SK-N-SH (cell line): Measurements from ENCODE around the gene SMYD3. TPM values are rescaled to one million over a fixed set of nuclear protein-coding genes. Genes with fewer than 3 reads are reported as not detected.

Source experiments
- CTCF ChIA-PET: fragments of 300-600, 350-600 bp; formaldehyde crosslinking; extraction: SDS; loops from one replicate; lab custom pipeline; 2021; lab: Yijun Ruan, JAX
- POLR2A ChIA-PET: fragments of 350-600 bp; sonication (Branson Sonifier 250); formaldehyde crosslinking; extraction: SDS; loops from one replicate; lab custom pipeline; 2020; ENCODE audit warnings: antibody characterized with exemption, inconsistent platforms; lab: Yijun Ruan, JAX
- DNase-seq: peaks from one replicate; pipeline ENCODE4 v3.0.0; 2012
- H2AFZ ChIP-seq: fragments of 200-600 bp; sonication (generic); 2 replicates; pipeline ENCODE4 v1.8.1; 2016; ENCODE audit warnings: antibody characterized with exemption, mild to moderate bottlenecking, low read depth
- H3F3A ChIP-seq: fragments of 200-600 bp; sonication (generic); replicated peaks from 2 replicates; pipeline ENCODE3; 2016; ENCODE audit warnings: antibody characterized with exemption, mild to moderate bottlenecking; ENCODE audit not compliant: insufficient read depth
- H3K27ac ChIP-seq, 2 experiments: fragments of 200-500 bp in 1 of 2; fragments of 200-600 bp in 1 of 2; sonication (Bioruptor generic) in 1 of 2; sonication (generic), shearing (Covaris generic) in 1 of 2; 2 replicates each; pipeline versions ENCODE4 v1.5.1 to v1.6.1; 2014 to 2016; ENCODE audit warnings: low read depth in 2 of 2, inconsistent platforms in 1 of 2, low read length in 1 of 2, mild to moderate bottlenecking in 1 of 2, mixed read lengths in 1 of 2
- H3K27me3 ChIP-seq: fragments of 200-600 bp; sonication (generic), shearing (Covaris generic); 2 replicates; pipeline ENCODE4 v1.6.1; 2016; ENCODE audit warnings: mixed run types; ENCODE audit not compliant: insufficient read depth
- H3K36me3 ChIP-seq, 2 experiments: fragments of 200-500 bp in 1 of 2; fragments of 200-600 bp in 1 of 2; sonication (Bioruptor generic) in 1 of 2; sonication (generic) in 1 of 2; replicated peaks in 1 of 2; 2 replicates each; pipeline versions ENCODE3 to v1.5.1; 2014 to 2016; ENCODE audit warnings: low read length in 1 of 2, mild to moderate bottlenecking in 1 of 2; ENCODE audit not compliant: insufficient read depth in 2 of 2, control insufficient read depth in 1 of 2
- H3K4me1 ChIP-seq, 2 experiments: fragments of 200-500 bp in 1 of 2; fragments of 200-600 bp in 1 of 2; sonication (Bioruptor generic) in 1 of 2; sonication (generic), shearing (Covaris generic) in 1 of 2; 2 replicates each; pipeline versions ENCODE4 v1.5.1 to v1.6.1; 2014 to 2016; ENCODE audit warnings: low read depth in 1 of 2, low read length in 1 of 2, mixed run types in 1 of 2; ENCODE audit not compliant: insufficient read depth in 2 of 2, control insufficient read depth in 1 of 2
- H3K4me2 ChIP-seq: fragments of 200-600 bp; sonication (generic), shearing (Covaris generic); 2 replicates; pipeline ENCODE4 v1.6.1; 2017; ENCODE audit warnings: mixed run types
- H3K4me3 ChIP-seq, 2 experiments: fragments of 200-500 bp in 1 of 2; fragments of 200-600 bp in 1 of 2; sonication (Bioruptor generic) in 1 of 2; sonication (generic), shearing (Covaris generic) in 1 of 2; 2 replicates each; pipeline versions ENCODE4 v1.5.1 to v1.8.1; 2014 to 2016; ENCODE audit warnings: low read depth in 2 of 2, inconsistent platforms in 1 of 2, low read length in 1 of 2, mild to moderate bottlenecking in 1 of 2, mixed read lengths in 1 of 2, moderate library complexity in 1 of 2
- H3K79me2 ChIP-seq: fragments of 200-600 bp; sonication (generic); 2 replicates; pipeline ENCODE4 v1.8.1; 2017; ENCODE audit warnings: mild to moderate bottlenecking; ENCODE audit not compliant: insufficient read depth
- H3K9ac ChIP-seq: fragments of 200-600 bp; sonication (generic); 2 replicates; pipeline ENCODE4 v1.6.1; 2017; ENCODE audit warnings: mixed run types
- H3K9me2 ChIP-seq: fragments of 200-600 bp; sonication (generic); 2 replicates; pipeline ENCODE4 v1.6.1; 2017; ENCODE audit warnings: mixed run types
- H3K9me3 ChIP-seq: fragments of 200-600 bp; sonication (generic); 2 replicates; pipeline ENCODE4 v1.6.1; 2017; ENCODE audit warnings: mixed run types, mild to moderate bottlenecking, moderate library complexity
- H4K20me1 ChIP-seq: fragments of 200-600 bp; sonication (generic); 2 replicates; pipeline ENCODE4 v1.6.1; 2017; ENCODE audit warnings: mild to moderate bottlenecking, mixed run types; ENCODE audit not compliant: insufficient read depth
- EP300 ChIP-seq, 2 experiments: IDR thresholded peaks; 2 replicates each; pipeline versions ENCODE4 v1.4.0 to v1.6.1; 2012; ENCODE audit warnings: borderline replicate concordance in 1 of 2, low read depth in 1 of 2, low read length in 1 of 2
- FOSL2 ChIP-seq: IDR thresholded peaks from 2 replicates; pipeline ENCODE4 v1.4.0; 2012; ENCODE audit warnings: low read depth, mild to moderate bottlenecking, moderate library complexity, borderline replicate concordance
- GABPA ChIP-seq: IDR thresholded peaks from 2 replicates; pipeline ENCODE4 v1.4.0; 2012; ENCODE audit warnings: low read depth, mild to moderate bottlenecking
- JUND ChIP-seq: IDR thresholded peaks from 2 replicates; pipeline ENCODE4 v1.4.0; 2012
- NFIC ChIP-seq: IDR thresholded peaks from 2 replicates; pipeline ENCODE4 v1.4.0; 2012; ENCODE audit warnings: borderline replicate concordance
- NRF1 ChIP-seq: IDR thresholded peaks from 2 replicates; pipeline ENCODE4 v1.6.1; 2012; ENCODE audit warnings: low read depth, mild to moderate bottlenecking, low read length
- POLR2AphosphoS5 ChIP-seq: IDR thresholded peaks from 2 replicates; pipeline ENCODE4 v1.6.1; 2012; ENCODE audit warnings: low read depth, low read length
- RAD21 ChIP-seq: IDR thresholded peaks from 2 replicates; pipeline ENCODE4 v1.6.1; 2012; ENCODE audit warnings: mild to moderate bottlenecking, low read length
- SIN3A ChIP-seq: IDR thresholded peaks from 2 replicates; pipeline ENCODE4 v1.6.1; 2012; ENCODE audit warnings: low read depth, mild to moderate bottlenecking, low read length, moderate library complexity, borderline replicate concordance
- TCF12 ChIP-seq: IDR thresholded peaks from 2 replicates; pipeline ENCODE4 v1.4.0; 2012
- TEAD4 ChIP-seq: IDR thresholded peaks from 2 replicates; pipeline ENCODE4 v1.4.0; 2012; ENCODE audit warnings: mild to moderate bottlenecking, borderline replicate concordance; ENCODE audit not compliant: insufficient read depth
- YY1 ChIP-seq: IDR thresholded peaks from 2 replicates; pipeline ENCODE4 v1.4.0; 2012; ENCODE audit warnings: low read depth, mild to moderate bottlenecking
- WGBS: methylation state at CpG from one replicate; pipeline ENCODE4 v1.1.6; 2017; ENCODE audit warnings: low lambda C conversion rate; 5-methylcytosine and 5-hydroxymethylcytosine counted together
- polyA plus RNA-seq, 3 experiments: library from polyadenylated mRNA; depleted of rRNA; stranded (reverse); fragments of >200 nt; gene quantifications; 2 replicates each; pipeline ENCODE4 v1.2.3, GENCODE V29; 2012
- TF ChIP-seq, protein P1 (sequence below): IDR thresholded peaks from 2 replicates; pipeline ENCODE4; 2012

Gene SMYD3
- polyA plus RNA-seq, 1 of the 3 experiments (the other 2 are of a cell fraction): 31.4 TPM

DNA sequence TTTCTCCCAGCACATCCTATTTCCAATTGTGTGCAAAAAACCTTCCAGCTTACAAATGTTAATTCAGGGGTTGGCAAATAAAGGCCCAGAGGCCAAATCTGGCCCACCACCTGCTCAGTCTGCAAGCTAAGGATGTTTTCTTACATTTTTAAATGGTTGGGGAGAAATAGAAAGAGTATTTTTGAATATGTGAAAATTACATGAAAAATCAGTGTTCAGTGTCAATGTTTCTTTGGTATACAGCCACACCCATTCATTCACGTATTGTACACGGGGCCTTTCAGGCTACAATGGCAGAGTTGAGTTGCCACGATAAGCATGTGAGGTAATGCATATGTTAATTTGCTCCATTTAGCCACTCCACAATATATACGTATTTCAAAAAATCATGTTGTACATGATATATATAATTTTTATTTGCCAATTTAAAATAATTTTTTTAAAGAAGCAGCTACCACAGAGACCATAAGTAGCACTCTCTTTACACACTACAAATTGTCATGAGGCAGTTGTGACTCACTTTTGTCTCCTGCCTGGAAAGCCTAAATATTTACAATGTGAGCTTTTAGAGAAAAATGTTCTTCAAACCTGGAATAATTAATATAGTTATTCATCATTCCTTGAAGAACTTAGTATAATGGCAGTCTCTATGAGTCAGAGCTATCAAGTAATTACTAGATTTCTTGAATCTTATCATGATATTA, 189.6 kb downstream of the SMYD3 start:
- H3K9me3 ChIP-seq: no peaks in the 10 kb centered on the region
- H4K20me1 ChIP-seq: no peaks in the 10 kb centered on the region
- H2AFZ ChIP-seq: no peak overlapping the region; the same call in 1 of the 2 replicates
- ChIA-PET POLR2A (no interaction called here), CTCF (interaction anchor here (0.9 kb wide), 1 partner anchor 29 kb away, joined by 3 read pairs; no protein-coding TSS in a partner anchor)
- no peaks in the 10 kb centered on the region for H3K27me3 ChIP-seq
- H3K4me3 ChIP-seq: no peak overlapping the region
- H3K27ac ChIP-seq: peak overlapping the region in 1 of 2 experiments; percentile 51; a peak in 2 of 4 replicates
- 87% methylated on average over 4 of the region's 4 CpGs for WGBS
- no peak for DNase-seq
- no peak overlapping the region for H3K9ac ChIP-seq
- no peaks in the 10 kb centered on the region for H3K36me3 ChIP-seq
- no peaks in the 10 kb centered on the region for H3K9me2 ChIP-seq
- H3K4me2 ChIP-seq: no peak overlapping the region
- H3F3A ChIP-seq: peaks cover 13% of the 10 kb centered on the region
- no peaks in the 10 kb centered on the region for H3K79me2 ChIP-seq
- peaks cover 4 to 5% of the 10 kb centered on the region in 2 experiments; a peak in 2 of 4 replicates for H3K4me1 ChIP-seq
- TF ChIP-seq NFIC: peak; percentile 21; the same call in 1 of the 2 replicates
- no peak for TF ChIP-seq SIN3A
- TF ChIP-seq, protein P1, sequence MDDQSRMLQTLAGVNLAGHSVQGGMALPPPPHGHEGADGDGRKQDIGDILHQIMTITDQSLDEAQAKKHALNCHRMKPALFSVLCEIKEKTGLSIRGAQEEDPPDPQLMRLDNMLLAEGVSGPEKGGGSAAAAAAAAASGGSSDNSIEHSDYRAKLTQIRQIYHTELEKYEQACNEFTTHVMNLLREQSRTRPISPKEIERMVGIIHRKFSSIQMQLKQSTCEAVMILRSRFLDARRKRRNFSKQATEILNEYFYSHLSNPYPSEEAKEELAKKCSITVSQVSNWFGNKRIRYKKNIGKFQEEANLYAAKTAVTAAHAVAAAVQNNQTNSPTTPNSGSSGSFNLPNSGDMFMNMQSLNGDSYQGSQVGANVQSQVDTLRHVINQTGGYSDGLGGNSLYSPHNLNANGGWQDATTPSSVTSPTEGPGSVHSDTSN: peak; percentile 76
- TF ChIP-seq RAD21: no peak
- peak; percentile 64; the same call in 1 of the 2 replicates for TF ChIP-seq JUND
- TF ChIP-seq NRF1: no peak
- peak; percentile 43; the same call in 1 of the 2 replicates for TF ChIP-seq FOSL2
- peak; percentile 55; the same call in 1 of the 2 replicates for TF ChIP-seq TCF12
- no peak for TF ChIP-seq GABPA
- no peak for TF ChIP-seq YY1
- TF ChIP-seq TEAD4: 0 out of 2 replicates have a peak, but pooled peaks have one; percentile 14
- TF ChIP-seq EP300 (IDR thresholded peaks at IDR 0.05; ENCODE audit: borderline replicate concordance in 1 of 2, low read depth in 1 of 2, low read length in 1 of 2): peak in 1 of 2 experiments; percentile 48; a peak in 1 of 4 replicates
- no peak for TF ChIP-seq POLR2AphosphoS5

DNA sequence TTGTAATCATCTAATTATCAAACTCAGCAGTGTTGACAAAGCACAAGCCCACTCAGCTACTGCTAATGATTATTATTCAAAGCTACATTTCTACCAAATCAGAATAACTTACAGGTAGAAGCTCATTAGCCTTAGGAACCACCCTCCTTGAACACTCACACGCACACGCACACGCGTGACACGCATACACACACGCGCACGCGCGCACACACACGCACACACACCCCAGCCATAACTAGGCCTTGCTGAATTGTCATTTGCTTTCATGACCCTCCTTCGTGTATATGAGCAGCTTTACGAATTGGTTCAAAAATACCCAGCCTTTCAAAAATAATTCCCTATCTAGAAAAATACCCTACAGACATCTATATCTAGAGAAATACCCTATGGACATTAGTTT, 195.6 kb downstream of the SMYD3 start:
- ChIA-PET CTCF (interaction anchor here (1.9 kb wide), 1 partner anchor 13 kb away, joined by 5 read pairs; no protein-coding TSS in a partner anchor), POLR2A (no interaction called here)
- TF ChIP-seq FOSL2: no peak
- TF ChIP-seq TEAD4: no peak
- H3K4me2 ChIP-seq: no peak overlapping the region
- no peak overlapping the region for H3K27ac ChIP-seq
- no peak overlapping the region for H3K4me3 ChIP-seq
- H4K20me1 ChIP-seq: no peaks in the 10 kb centered on the region
- H3K36me3 ChIP-seq: peaks cover 0 to 4% of the 10 kb centered on the region in 2 experiments
- peaks cover 12% of the 10 kb centered on the region for H3F3A ChIP-seq
- no peaks in the 10 kb centered on the region for H3K9me3 ChIP-seq
- WGBS: 97% methylated on average over 13 of the region's 13 CpGs
- no peaks in the 10 kb centered on the region for H3K79me2 ChIP-seq
- no peaks in the 10 kb centered on the region for H3K9me2 ChIP-seq
- H3K27me3 ChIP-seq: no peaks in the 10 kb centered on the region
- H3K9ac ChIP-seq: no peak overlapping the region
- no peak for DNase-seq
- H2AFZ ChIP-seq: no peak overlapping the region
- peaks cover 8 to 10% of the 10 kb centered on the region in 2 experiments; a peak in 3 of 4 replicates for H3K4me1 ChIP-seq
